Activated CD4-positive, CD25-positive, alpha-beta regulatory T cell (primary cell): ENCODE measurements around the gene EGLN1.
"Not testable (repeated sequence)": the region's sequence is repeated elsewhere in the genome, so short reads cannot be mapped to it uniquely, and the experiment has no call there.

ENCODE experiments used
- DNase-seq, 4 experiments: peaks; one replicate each; lab custom pipeline; 2025; lab: John Stamatoyannopoulos, UW

EGLN1 gene

GRCh38 chr1:231421971-231422797 is at the start of gene EGLN1:
Gene EGLN1 (minus strand): TSS chr1:231422287. CDS start chr1:231421888, 399 bp downstream.
- peak; percentile 67 to 75 (median 73) for DNase-seq

GRCh38 chr1:231471500-231471899 is 49.4 kb upstream of the EGLN1 start:
- not testable (repeated sequence) for DNase-seq

GRCh38 chr1:231471027-231471426 is 48.9 kb upstream of the EGLN1 start:
- DNase-seq = not testable (repeated sequence)

- DNase-seq = no peak
These were observed 45.9 kb upstream of the EGLN1 start for GRCh38 chr1:231467986-231468385.

- DNase-seq = no peak
These were observed 43.0 kb upstream of the EGLN1 start for GRCh38 chr1:231465051-231465450.

- DNase-seq = no peak
These were observed 41.5 kb upstream of the EGLN1 start for GRCh38 chr1:231463541-231463940.

GRCh38 chr1:231460614-231461013 is 38.5 kb upstream of the EGLN1 start:
- peak in 1 of 4 experiments; percentile 9 for DNase-seq

- not testable (repeated sequence) for DNase-seq
These were observed 37.4 kb upstream of the EGLN1 start for GRCh38 chr1:231459438-231459837.

- DNase-seq = not testable (repeated sequence)
These were observed 35.9 kb upstream of the EGLN1 start for GRCh38 chr1:231457956-231458355.

- DNase-seq = not testable (repeated sequence)
These were observed 32.0 kb upstream of the EGLN1 start for GRCh38 chr1:231454133-231454532.

GRCh38 chr1:231446138-231446537 is 24.1 kb upstream of the EGLN1 start:
- DNase-seq = no peak

- no peak for DNase-seq
These were observed 22.0 kb upstream of the EGLN1 start for GRCh38 chr1:231444059-231444458.

- DNase-seq = no peak
These were observed 21.3 kb upstream of the EGLN1 start for GRCh38 chr1:231443363-231443762.

GRCh38 chr1:231442735-231443134 is 20.6 kb upstream of the EGLN1 start:
- DNase-seq = no peak

- no peak for DNase-seq
These were observed 10.9 kb upstream of the EGLN1 start for GRCh38 chr1:231432996-231433395.

GRCh38 chr1:231431665-231432415 is 9.8 kb upstream of the EGLN1 start:
- no peak for DNase-seq

GRCh38 chr1:231430678-231431352 is 8.7 kb upstream of the EGLN1 start:
- not testable (repeated sequence) for DNase-seq

GRCh38 chr1:231428377-231428776 is 6.3 kb upstream of the EGLN1 start:
- DNase-seq = no peak

GRCh38 chr1:231424950-231425805 is 3.1 kb upstream of the EGLN1 start:
- DNase-seq = no peak

- no peak for DNase-seq
These were observed 1.6 kb upstream of the EGLN1 start for GRCh38 chr1:231423648-231424047.

- DNase-seq = no peak
These were observed 767 bp upstream of the EGLN1 start for GRCh38 chr1:231422798-231423309.
